ENCODE data around the gene RAPGEF4.
A peak's percentile ranks its signal among the peaks of the same experiment; 100 is the strongest.

RAPGEF4 gene

DNA sequence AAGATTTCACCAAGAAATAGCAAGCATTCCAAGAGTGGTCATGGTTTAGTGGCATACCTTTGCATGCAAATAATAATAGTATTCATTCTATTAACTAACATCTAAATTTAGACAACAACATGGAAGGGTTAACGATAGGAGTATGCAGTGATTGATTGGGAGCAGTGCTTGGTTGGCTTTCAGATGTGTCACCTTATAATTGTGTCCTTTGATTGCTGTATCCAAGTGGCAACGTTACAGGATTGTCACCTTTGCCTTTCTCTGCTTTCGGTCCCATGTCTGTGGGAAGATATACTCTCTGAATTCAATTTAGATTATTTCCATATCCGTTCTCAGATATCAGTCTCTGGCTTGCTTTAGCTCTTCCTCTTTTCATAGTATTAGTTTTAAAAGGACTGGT is 187.2 kb downstream of the RAPGEF4 start:
- H3K4me3 ChIP-seq (ENCODE audit: low read depth, low read length), result no peak overlapping the region
- no peak for DNase-seq (ENCODE audit: low read depth)

DNA sequence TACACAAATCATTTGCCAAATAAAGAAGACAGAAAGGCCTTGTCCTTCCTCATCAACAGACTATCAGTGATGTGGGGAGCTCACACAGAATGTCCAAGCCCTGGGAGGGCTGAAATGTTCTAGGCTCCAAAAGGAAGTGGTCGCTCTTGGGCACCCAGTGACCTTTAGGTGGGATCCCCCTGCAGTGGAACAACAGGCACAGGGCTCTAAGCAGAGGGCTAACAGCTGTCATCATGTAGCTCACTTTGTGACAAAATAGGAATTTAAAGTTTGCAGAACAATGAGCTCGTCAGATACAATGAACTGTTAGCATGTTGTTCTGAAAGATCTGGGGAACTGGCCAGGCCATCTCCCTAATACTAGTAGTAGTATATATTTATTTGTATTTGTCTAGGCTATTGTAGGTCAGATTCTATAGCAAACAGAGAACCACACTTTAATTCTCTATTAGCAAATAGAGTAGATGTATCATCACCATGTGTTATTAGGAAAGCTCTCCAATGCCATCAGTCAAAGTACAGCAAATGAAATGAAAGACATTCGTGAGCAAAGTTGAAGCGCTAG is 188.5 kb downstream of the RAPGEF4 start:
- H3K4me3 ChIP-seq (ENCODE audit: low read depth, low read length), result no peak overlapping the region
- DNase-seq (ENCODE audit: low read depth), result no peak

- no peak overlapping the region for H3K4me3 ChIP-seq (ENCODE audit: low read depth, low read length)
- no peak for DNase-seq (ENCODE audit: low read depth)
Measured at GRCh38 chr2:172925600-172925999, 190.0 kb downstream of the RAPGEF4 start.

DNA sequence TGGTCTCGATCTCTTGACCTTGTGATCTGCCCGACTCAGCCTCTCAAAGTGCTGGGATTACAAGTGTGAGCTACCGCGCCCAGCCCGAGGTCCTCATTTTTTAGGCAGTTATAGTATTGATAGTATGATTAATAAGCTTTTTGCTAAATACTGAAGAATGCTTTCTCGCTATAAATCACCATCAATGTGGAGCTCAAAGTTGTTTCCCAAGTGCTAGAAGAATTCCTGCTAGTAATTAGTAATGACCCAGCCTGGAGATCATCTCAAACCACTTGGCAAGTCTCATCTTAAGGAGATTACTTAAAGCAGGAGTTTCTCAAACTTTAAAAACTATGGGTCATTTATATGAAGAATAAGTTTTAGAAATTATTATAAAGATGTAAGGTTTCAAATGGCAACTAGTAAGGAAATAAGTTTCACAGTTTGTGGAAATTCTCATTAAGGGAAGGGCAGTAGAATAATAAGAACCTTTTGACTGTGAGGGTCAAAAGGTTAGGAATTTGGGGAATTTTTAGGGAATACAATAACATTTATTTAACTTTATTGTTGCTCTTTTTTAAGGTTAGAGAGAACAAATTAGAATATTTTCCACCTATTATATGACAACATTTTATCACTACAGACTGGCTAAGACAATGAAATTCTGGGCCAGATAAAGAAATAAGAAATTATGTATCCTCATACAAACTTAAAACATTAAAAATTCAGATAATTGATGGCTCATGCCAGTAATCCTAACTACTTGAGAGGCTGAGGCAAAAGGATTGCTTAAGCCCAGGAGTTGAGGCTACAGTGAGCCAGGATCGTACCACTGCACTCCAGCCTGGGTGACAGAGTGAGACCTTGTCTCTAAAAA is 191.4 kb downstream of the RAPGEF4 start:
- DNase-seq (ENCODE audit: low read depth), result no peak
- no peak overlapping the region for H3K4me3 ChIP-seq (ENCODE audit: low read depth, low read length)

- H3K4me3 ChIP-seq (ENCODE audit: low read depth, low read length), result no peak overlapping the region
Measured at GRCh38 chr2:172927641-172928357, 192.2 kb downstream of the RAPGEF4 start.

DNA sequence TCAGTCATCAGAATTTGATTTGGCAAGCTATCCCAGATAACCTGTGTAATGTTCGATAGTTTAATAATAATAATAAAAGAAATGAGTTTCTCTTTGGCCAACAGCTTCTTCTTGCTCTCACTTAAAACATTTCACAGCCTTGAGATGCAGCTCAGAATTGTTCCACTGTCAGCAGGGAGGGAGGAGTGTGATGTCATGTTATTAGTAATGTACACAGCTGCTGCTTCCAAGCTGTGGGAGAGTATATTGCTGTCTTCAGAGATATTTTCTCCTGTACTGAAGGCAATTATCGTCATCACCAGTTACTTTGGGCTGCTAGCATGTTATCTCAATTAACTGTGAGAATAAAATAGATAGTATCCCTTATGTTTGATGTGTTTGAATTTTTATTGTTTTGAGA is 193.1 kb downstream of the RAPGEF4 start:
- DNase-seq (ENCODE audit: low read depth), result peak; percentile 85
- no peak overlapping the region for H3K4me3 ChIP-seq (ENCODE audit: low read depth, low read length)

More at GRCh38 chr2:172927641-172928357, 192.2 kb downstream of the RAPGEF4 start:
- DNase-seq (ENCODE audit: low read depth), result peak; percentile 82

- H3K4me3 ChIP-seq (ENCODE audit: low read depth, low read length), result no peak overlapping the region
- DNase-seq (ENCODE audit: low read depth), result no peak
Measured at GRCh38 chr2:172929644-172930043, 194.0 kb downstream of the RAPGEF4 start.

GRCh38 chr2:172930871-172931255 is 195.2 kb downstream of the RAPGEF4 start:
- DNase-seq (ENCODE audit: low read depth), result no peak
- no peak overlapping the region for H3K4me3 ChIP-seq (ENCODE audit: low read depth, low read length)

DNA sequence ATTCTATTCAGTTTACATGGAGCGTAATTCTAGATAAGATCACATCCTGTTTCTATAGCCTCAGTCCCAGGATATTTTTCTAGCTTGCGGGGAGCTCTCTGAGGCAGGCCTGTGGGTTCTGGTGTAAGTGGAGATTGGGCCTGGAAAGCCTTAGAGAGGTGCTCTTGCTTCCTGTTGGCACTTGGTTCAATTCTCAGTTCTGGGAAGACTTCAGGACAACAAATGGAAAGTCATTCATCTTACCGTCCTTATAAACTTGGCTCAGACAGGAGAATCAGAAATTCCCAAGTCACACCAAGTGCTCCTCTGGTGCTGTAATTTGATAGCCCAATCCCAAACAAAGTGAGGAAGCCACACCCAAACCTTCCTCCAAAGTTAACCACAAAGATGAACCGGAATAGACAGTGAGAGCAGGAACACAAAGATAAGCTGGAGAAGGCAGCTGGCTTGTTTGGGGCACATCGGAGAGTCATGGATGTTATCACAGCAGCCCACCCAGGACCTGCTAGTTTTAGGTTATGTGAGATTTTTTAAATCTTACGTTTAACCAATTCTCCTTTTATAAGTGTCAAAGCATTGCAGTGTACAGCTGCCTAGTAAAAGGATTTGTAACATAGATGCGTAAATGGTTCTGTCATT is 195.7 kb downstream of the RAPGEF4 start:
- H3K4me3 ChIP-seq (ENCODE audit: low read depth, low read length), result no peak overlapping the region
- DNase-seq (ENCODE audit: low read depth), result no peak

DNA sequence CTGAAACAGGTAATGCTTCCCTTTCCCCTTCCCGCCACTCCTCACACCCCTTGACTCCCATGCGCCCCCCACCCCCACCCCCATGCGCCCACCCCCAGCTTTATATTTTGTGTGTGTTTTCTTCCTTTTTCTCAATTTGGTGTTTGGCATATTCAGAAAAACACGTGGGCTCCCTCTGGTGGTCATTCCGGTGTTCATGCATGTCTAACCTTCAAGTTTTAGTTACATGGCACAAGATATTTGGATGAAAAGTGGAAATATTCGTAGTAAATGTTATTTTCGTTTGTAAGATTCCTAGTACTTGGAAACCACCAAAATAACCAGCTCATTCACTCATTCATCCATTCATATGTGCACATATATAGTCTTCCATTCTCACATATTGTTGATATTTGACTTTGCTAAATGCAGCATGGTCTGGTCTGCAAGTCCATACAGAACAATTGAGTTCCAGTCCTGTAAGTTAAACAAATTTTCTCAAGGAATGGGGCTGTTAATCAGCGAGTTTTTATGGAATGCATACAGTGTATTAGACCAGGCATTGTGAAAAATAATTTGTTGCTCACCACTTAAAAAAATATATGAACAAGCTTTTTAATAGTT is 196.4 kb downstream of the RAPGEF4 start:
- no peak overlapping the region for H3K4me3 ChIP-seq (ENCODE audit: low read depth, low read length)
- no peak for DNase-seq (ENCODE audit: low read depth)

DNA sequence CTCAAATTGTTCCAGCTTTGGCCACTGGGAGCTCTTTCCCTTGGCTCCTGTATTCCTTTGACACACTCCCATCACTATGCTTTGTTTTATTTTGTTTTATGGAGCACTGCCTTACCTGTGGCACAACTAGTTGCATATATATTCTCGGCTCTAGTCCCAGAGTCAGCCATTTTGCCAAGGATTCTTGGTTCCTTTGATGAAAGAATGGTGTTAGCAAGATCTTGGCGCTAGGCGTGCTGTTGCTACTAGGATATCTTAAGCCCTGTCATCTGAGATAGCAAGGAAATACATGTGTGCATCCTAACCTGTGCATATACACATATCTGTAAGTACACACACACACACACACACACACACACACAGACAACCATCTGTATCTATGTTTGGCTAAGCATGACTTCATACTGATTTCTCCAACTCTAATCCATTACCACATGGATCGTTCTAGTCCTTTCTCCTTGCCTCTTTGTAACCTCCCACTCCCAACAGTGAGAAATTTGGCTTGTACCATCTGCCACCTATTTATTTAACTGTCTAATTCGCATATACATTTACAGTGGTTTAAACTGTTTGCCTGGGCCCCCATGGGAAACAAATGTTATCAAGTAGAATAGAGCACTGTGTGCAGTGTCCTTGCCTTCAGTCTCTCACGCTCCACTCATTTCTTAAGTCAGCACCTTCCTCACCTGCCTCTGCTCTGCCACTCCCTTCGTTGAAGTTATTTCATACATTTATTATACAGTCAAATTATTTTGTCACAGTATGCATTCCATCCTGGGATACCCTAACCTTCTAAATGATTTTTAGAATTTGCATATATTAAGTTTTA is 202.5 kb downstream of the RAPGEF4 start:
- no peak overlapping the region for H3K4me3 ChIP-seq (ENCODE audit: low read depth, low read length)
- DNase-seq (ENCODE audit: low read depth), result no peak

- DNase-seq (ENCODE audit: low read depth), result no peak
Measured at GRCh38 chr2:172938713-172939375, 203.2 kb downstream of the RAPGEF4 start.

GRCh38 chr2:172943539-172943938 is 207.9 kb downstream of the RAPGEF4 start:
- H3K4me3 ChIP-seq (ENCODE audit: low read depth, low read length), result no peak overlapping the region
- no peak for DNase-seq (ENCODE audit: low read depth)

More at GRCh38 chr2:172938713-172939375, 203.2 kb downstream of the RAPGEF4 start:
- no peak overlapping the region for H3K4me3 ChIP-seq (ENCODE audit: low read depth, low read length)

- DNase-seq (ENCODE audit: low read depth), result no peak
- no peak overlapping the region for H3K4me3 ChIP-seq (ENCODE audit: low read depth, low read length)
Measured at GRCh38 chr2:172944022-172944793, 208.6 kb downstream of the RAPGEF4 start.

GRCh38 chr2:172944794-172945509 is 209.3 kb downstream of the RAPGEF4 start:
- no peak overlapping the region for H3K4me3 ChIP-seq (ENCODE audit: low read depth, low read length)
- no peak for DNase-seq (ENCODE audit: low read depth)

DNA sequence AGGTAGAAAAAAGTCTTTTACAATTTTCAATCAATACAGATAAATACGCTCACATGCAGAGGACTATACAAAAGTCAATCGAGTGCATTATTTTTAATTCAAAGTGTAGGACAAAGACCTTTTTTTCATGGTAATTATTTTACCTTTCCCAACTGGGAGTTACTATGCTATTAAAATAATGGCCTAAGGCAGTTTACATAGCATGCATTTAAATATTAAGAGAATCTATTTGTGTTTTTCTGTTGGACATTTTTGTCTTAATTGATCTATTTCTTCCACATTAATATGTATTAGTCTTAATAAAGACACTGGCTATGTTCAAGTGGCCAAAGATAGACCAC is 209.8 kb downstream of the RAPGEF4 start:
- DNase-seq (ENCODE audit: low read depth), result no peak
- no peak overlapping the region for H3K4me3 ChIP-seq (ENCODE audit: low read depth, low read length)

Measured in skeletal muscle cell (primary cell).